HL-60/S4 (cell line): ENCODE results near the gene WDR1.

ENCODE experiments used
- in situ Hi-C: fragments of 300-500 bp; cut with MboI; formaldehyde crosslinking; loops from 2 replicates; pipeline ENCODE4 v1.14.3; 2022; ENCODE audit warnings: low sequenced_read_pairs

Gene WDR1

GRCh38 chr4:10116569-10117358, at the start of gene WDR1:
WDR1 (minus strand) TSS chr4:10116799; CDS start chr4:10116666, 133 bp downstream.
- in situ Hi-C loops: no loop called here

DNA sequence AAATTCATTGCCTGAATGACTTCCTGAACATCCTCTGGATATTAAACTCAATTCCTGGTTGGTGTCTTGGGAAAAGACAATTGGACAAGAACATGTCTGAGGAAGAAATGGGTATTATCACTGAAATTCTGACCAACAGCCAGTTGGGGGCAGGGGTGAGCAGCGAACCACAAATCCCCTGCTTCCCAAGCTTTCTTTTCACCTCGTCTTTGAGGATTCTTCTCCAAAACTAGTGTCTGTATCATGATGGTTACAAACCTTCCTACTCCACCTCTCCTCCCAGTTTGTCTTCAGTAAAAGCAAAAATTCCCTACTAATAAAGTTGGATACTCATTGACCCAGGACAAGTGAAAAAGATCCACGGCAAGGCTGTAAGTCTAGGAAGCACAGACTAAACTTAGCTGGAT, 48.3 kb upstream of the WDR1 start:
- in situ Hi-C loops: loop anchor here (25.0 kb wide), 1 partner anchor 372 kb away; no protein-coding TSS in a partner anchor

DNA sequence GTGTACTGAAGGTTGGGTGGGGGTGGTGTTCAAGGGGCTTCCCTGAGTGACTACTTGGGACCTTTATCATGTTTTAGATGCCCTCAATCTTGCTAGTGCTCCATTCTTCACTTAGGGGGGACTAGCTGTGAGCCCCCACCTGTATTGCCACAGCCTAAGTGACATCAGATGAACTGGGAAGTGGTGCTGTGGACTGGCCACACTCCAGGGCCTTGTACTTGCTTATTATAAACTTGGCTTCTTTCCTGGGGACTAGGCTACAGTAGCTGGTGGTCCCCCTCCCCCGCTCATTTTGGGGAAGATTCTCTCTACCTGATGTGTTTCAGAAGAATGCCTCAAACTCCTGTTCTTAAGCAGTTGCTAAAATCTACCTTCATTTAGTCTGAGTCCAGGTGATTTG, 46.7 kb upstream of the WDR1 start:
- in situ Hi-C loops: loop anchor here (25.0 kb wide), 1 partner anchor 374 kb away; no protein-coding TSS in a partner anchor

DNA sequence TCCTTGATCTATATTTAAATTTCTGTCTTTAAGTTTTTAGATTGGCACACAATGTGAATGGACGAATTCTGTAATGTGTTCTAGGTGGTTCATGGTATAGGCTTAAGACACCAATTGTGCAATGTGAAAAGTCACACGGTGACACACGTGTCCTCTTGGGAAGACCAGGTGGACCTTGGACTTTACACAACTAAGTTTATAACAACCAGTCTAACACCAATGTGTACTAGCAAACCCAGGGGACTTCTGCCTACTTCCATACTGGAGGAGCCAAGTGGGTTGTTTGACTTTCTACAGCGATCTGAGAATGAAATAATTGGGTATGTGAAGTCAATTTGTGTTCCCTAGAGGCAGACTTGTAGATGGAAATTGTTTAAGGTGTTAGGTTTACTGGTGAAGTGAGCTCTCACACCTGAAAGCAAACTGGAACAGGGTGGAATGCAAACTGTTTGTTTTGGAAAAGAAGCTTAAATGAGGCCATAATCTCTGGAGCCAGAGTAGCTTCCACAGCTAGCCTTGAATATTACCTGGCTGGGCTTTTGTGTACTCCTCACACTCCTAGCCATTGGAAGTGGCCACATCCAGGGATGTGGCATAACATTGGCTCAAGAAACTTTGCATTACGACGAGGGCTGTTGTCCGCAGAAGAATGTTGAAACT, 45.9 kb upstream of the WDR1 start:
- in situ Hi-C loops: loop anchor here (25.0 kb wide), 1 partner anchor 375 kb away; no protein-coding TSS in a partner anchor

DNA sequence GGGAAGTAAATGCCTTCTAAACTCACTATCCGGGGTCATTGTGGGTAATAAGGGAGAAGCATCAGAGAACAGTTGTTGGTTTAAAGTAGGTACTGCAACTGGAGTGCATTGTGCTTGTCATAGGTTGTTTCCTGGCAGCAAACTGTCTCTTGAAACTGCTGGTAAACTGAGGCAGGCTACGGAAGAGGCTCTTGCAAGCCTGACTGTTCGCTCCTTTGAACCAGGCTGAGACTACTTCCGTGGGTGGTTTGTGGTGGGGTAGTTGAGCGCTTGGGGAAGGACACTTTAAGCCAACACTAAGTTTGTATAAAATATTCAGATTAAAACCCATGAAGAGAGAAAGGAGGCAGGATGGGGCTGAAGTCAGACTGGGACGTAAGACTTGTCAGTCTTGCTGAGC, 45.2 kb upstream of the WDR1 start:
- in situ Hi-C loops: loop anchor here (25.0 kb wide), 1 partner anchor 375 kb away; no protein-coding TSS in a partner anchor

DNA sequence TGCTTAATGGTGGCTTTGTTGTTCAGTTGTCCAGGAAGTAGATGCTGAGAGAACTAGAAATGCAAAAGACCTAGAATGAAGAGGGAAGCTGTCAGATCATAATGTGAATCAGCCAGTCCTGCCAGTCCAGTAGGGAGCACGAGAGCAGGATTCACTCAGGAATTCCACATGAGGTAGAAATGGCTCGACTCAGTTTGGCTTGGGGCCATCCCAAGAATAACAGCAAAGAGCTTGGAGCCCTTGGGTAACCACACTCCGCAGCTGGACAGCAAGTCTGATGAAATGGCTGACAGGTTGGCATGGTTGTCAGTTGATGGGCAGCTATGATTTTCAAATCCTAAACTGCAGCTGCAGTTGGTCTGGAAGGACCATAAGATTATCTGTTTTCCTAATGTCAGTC, 44.5 kb upstream of the WDR1 start:
- in situ Hi-C loops: loop anchor here (25.0 kb wide), 1 partner anchor 376 kb away; no protein-coding TSS in a partner anchor

DNA sequence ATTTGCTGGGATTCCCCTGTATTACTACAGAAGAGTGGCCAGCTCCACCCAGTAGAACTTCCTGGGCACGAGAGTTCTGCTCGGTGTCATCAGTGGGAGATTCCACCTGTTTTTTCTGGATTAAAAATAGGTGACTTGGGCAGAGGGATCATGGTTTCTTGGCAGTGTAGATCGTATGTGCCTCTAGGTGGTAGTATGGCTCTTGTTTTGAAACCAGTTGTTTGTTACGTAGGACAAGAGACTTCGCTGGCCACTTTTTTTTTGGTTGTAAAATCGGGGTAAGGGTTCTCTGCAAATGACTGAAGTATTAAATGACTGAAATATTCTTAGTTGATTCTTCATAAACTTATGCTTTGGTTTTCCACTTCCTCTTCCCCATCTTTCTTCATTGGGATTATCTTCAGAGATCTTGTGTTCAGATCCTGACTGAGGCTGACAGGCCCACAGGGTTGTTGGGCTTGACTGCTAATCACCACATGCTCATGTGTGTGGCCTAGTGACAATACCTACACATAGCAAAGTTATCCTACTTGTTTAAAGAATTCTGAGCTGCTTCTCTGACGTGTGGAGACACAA, 43.8 kb upstream of the WDR1 start:
- in situ Hi-C loops: loop anchor here (25.0 kb wide), 1 partner anchor 377 kb away; no protein-coding TSS in a partner anchor

GRCh38 chr4:10159671-10160070, 43.1 kb upstream of the WDR1 start:
- in situ Hi-C loops: loop anchor here (5.0 to 25.0 kb wide), 2 partner anchors 238 to 378 kb away; no protein-coding TSS in a partner anchor

DNA sequence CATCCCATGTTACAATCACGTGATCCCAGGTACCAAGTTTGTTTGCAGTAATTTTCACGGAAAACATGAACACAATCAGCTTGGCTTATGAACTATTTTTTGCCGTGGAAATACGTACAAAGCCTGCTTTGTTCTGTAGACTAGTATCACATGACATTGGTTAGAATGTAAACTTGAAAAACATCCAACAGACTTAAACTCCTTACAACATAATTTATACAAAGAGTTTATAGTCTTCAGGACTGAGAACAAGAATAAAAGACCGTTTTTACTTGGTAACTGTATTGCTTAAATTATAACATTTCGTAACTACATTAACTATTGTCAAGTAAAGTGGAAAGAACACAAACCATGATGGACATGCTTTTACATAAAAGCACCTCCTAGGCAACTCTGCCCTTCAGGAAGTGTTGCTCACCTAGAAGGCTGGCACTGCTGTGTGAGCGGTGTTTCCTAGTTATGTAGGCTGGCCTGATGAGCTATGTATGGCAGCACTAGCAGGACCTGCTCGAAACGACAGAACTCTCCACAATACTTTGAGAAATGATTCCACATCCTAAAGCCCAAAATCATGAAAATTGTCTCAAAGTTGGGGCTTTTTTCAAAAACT, 41.8 kb upstream of the WDR1 start:
- in situ Hi-C loops: loop anchor here (5.0 to 25.0 kb wide), 2 partner anchors 239 to 379 kb away; no protein-coding TSS in a partner anchor

DNA sequence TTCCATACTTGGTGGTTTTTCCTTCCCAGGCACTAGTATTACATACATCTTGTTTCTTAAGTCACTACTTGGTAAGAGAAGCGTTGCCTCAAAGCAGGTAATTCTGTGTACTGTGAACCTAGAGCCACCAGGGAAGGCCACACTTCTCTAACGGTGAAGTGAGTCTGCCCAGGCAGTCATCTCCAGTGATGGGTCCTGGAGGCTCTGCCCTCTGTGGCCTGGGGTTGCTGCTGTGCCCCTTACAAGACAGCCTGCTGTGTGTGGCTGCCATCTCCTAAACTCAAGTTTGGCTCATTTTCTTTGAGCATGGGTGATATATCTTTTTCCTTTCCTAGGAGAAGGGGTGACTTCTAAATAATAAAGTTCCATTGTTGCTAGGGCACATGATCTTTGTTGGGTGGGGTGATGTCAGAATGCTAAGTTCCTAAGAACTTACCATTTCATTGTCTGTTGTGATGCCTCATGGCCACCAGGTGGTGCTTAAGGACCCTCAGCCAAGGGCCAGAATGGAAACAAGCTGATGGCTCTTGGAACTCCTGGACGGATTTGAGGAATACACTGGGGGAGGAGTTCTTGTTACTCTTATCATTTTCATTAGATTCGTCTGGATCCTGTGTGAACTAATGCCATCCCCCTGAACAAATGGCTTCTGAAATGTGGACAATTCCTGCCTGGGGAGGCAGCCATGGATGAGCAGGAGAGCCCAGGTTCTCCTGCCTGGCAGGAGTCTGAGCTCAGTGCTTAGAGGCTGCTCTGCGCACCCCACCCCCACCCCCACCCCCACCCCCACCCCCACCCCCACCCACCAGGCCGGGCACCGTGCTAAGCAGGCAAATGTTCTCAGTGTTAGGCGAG, 41.1 kb upstream of the WDR1 start:
- in situ Hi-C loops: loop anchor here (5.0 to 25.0 kb wide), 2 partner anchors 240 to 380 kb away; no protein-coding TSS in a partner anchor

DNA sequence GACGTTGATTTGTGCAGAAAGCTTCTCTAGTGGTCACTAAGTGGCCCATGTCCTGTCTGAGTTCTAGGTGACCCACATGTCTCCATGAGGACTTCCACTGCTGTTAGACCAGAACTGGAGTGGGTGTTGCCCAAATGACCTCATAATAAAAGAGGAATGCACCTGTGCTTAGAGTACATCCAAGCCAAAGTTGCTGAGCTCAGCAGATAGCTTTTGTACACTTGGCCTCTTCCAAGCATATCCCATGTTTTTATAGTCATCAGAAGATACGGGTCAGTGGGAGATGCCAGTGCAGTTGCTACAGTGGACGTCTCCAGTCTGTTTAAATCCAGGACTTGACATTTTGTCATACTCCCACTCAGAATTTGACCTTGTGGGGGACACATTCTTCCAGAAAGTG, 37.6 kb upstream of the WDR1 start:
- in situ Hi-C loops: loop anchor here (25.0 kb wide), 1 partner anchor 383 kb away; no protein-coding TSS in a partner anchor

GRCh38 chr4:10153161-10153560, 36.6 kb upstream of the WDR1 start:
- in situ Hi-C loops: loop anchor here (25.0 kb wide), 1 partner anchor 384 kb away; no protein-coding TSS in a partner anchor

DNA sequence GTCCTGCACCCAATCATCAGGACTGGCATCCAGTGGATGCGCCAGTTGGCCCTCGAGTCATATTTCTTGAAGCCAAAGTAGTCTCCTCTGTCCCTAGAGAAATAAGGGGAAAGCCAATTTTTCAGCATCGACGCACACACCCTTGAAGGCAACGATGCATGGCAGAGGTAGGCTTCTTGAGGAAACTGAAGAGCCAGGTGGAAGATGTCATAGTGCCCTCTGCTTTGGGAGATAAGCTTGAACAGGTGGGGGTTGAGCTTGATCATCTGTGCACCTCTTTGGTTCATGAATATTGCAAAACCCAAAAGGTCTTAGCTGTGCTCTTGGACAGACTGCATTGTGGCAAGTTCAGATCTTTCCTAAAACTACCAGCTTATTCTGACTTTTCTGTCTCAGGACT, 34.6 kb upstream of the WDR1 start:
- in situ Hi-C loops: loop anchor here (25.0 kb wide), 1 partner anchor 386 kb away; no protein-coding TSS in a partner anchor

- in situ Hi-C loops: no loop called here
Measured at GRCh38 chr4:10144966-10145365, 28.4 kb upstream of the WDR1 start.

- in situ Hi-C loops: no loop called here
Measured at GRCh38 chr4:10144479-10144878, 27.9 kb upstream of the WDR1 start.

DNA sequence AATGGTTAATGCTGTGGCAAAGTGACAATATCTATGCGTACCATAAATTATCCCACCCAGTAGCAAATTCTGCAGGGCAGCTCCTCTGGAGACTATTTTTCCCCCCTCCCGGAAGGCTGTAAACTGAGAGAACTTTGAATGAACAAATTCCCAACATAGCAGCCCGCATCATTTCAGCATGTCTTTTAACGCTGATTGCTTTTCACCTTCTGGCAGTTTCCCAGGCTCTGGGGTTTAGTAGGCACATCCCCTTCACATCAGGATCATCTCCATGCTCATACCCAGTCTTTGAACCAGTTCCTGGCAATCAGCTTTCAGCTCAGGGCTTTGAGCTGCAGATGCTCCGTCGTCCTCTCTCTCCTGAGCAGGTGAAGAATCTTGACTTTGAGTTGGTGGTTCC, 26.6 kb upstream of the WDR1 start:
- in situ Hi-C loops: no loop called here

GRCh38 chr4:10140866-10141759, 24.5 kb upstream of the WDR1 start:
- in situ Hi-C loops: no loop called here

GRCh38 chr4:10139518-10139917, 22.9 kb upstream of the WDR1 start:
- in situ Hi-C loops: no loop called here

DNA sequence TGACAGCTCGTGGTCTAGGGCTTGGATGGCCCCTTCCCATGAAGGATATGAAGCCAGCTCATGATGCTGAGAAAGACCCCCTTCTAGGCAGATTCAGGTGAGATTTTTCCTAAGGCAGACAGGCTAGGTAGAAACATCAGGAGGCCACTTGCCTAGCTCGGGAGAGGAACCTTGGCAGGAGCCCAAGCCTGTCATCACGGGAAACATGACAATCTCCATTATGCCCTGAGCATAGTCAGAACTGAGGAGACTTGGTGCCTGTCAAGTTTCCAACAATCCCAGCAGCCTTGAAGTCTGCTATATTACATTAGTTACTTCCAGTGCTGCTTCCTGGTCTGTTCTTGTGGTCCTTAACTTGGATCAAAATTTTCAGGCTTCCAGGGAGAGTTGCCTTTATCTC, 18.7 kb upstream of the WDR1 start:
- in situ Hi-C loops: no loop called here
